ENCODE data around the gene ELL2.

Gene ELL2

GRCh38 chr5:95983509-95983908 lies 21.9 kb upstream of the ELL2 start:
- Histone ChIP-seq H3K27me3 (no peaks in the 10 kb centered on the region), H3K27ac (no peak overlapping the region), H3K4me1 (ENCODE audit: control insufficient read depth in 1 of 2, insufficient read depth in 1 of 2, low read depth in 1 of 2, low read length in 1 of 2) (no peaks in the 10 kb centered on the region), H3K4me3 (ENCODE audit: low read depth in 1 of 2, low read length in 1 of 2) (no peak overlapping the region), H3K36me3 (no peaks in the 10 kb centered on the region), H3K9me3 (no peaks in the 10 kb centered on the region)
- TF ChIP-seq CTCF (IDR thresholded peaks at IDR 0.05): no peak

DNA sequence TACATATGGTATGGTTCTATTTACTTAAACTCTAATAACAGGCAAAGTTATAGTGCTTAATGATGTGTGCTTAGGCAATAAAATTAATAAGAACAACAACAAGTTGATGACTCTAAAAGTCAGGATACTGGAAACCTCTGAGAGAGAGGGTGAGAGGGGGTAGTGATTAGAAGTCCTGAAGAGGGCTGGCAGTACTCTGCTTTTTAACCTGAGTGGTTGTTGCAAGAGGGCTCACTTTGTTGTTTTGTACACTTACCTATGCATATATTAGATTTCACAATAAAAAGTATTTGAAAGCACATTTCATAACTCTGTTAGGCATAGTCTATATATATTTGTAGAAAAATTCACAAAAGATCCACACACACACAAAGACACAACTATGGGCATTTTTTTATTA lies 21.4 kb upstream of the ELL2 start:
- H3K4me1 ChIP-seq (ENCODE audit: control insufficient read depth in 1 of 2, insufficient read depth in 1 of 2, low read depth in 1 of 2, low read length in 1 of 2): no peaks in the 10 kb centered on the region
- TF ChIP-seq CTCF (IDR thresholded peaks at IDR 0.05): no peak
- H3K36me3 ChIP-seq: no peaks in the 10 kb centered on the region
- H3K9me3 ChIP-seq: no peaks in the 10 kb centered on the region
- H3K4me3 ChIP-seq (ENCODE audit: low read depth in 1 of 2, low read length in 1 of 2): no peak overlapping the region
- H3K27me3 ChIP-seq: no peaks in the 10 kb centered on the region
- no peak overlapping the region for H3K27ac ChIP-seq

- H3K27ac ChIP-seq: no peak overlapping the region
- H3K27me3 ChIP-seq: no peaks in the 10 kb centered on the region
- no peaks in the 10 kb centered on the region for H3K36me3 ChIP-seq
- H3K9me3 ChIP-seq: no peaks in the 10 kb centered on the region
- no peak for TF ChIP-seq CTCF (IDR thresholded peaks at IDR 0.05)
- H3K4me1 ChIP-seq (ENCODE audit: control insufficient read depth in 1 of 2, insufficient read depth in 1 of 2, low read depth in 1 of 2, low read length in 1 of 2): no peaks in the 10 kb centered on the region
- H3K4me3 ChIP-seq (ENCODE audit: low read depth in 1 of 2, low read length in 1 of 2): no peak overlapping the region
Measured at GRCh38 chr5:95976606-95977005, 15.0 kb upstream of the ELL2 start.

GRCh38 chr5:95975703-95976102 lies 14.1 kb upstream of the ELL2 start:
- H3K4me1 ChIP-seq (ENCODE audit: control insufficient read depth in 1 of 2, insufficient read depth in 1 of 2, low read depth in 1 of 2, low read length in 1 of 2): peaks cover 0 to 8% of the 10 kb centered on the region in 2 experiments
- no peak overlapping the region for H3K4me3 ChIP-seq (ENCODE audit: low read depth in 1 of 2, low read length in 1 of 2)
- H3K36me3 ChIP-seq: no peaks in the 10 kb centered on the region
- H3K27me3 ChIP-seq: no peaks in the 10 kb centered on the region
- H3K27ac ChIP-seq: no peak overlapping the region
- TF ChIP-seq CTCF (IDR thresholded peaks at IDR 0.05): no peak
- H3K9me3 ChIP-seq: no peaks in the 10 kb centered on the region

- no peak overlapping the region for H3K4me3 ChIP-seq (ENCODE audit: low read depth in 1 of 2, low read length in 1 of 2)
- peaks cover 14 to 22% of the 10 kb centered on the region in 2 experiments for H3K4me1 ChIP-seq (ENCODE audit: control insufficient read depth in 1 of 2, insufficient read depth in 1 of 2, low read depth in 1 of 2, low read length in 1 of 2)
- TF ChIP-seq CTCF (IDR thresholded peaks at IDR 0.05): no peak
- no peaks in the 10 kb centered on the region for H3K36me3 ChIP-seq
- no peaks in the 10 kb centered on the region for H3K9me3 ChIP-seq
- H3K27me3 ChIP-seq: no peaks in the 10 kb centered on the region
- no peak overlapping the region for H3K27ac ChIP-seq
Measured at GRCh38 chr5:95973793-95974325, 12.2 kb upstream of the ELL2 start.

DNA sequence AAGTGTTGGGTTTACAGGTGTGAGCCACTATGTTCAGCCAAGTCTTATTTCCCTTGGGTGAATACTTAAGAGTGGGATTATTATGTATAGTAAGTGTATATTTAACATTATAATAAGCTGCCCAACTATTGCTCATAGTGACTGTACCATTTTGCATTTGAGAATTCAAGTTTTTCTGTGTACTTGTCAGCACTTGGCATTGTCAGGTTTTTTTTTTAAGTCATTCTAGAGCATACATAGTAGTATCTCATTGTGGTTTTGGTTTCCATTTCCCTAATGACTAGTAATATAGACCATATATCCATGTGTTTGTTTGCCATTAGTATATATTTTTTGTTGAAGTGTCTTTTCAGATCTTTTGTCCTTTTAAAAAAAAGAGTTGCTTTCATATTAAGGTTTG lies 10.5 kb upstream of the ELL2 start:
- no peaks in the 10 kb centered on the region for H3K27me3 ChIP-seq
- no peak for TF ChIP-seq CTCF (IDR thresholded peaks at IDR 0.05)
- no peak overlapping the region for H3K4me3 ChIP-seq (ENCODE audit: low read depth in 1 of 2, low read length in 1 of 2)
- H3K9me3 ChIP-seq: no peaks in the 10 kb centered on the region
- peaks cover 14 to 22% of the 10 kb centered on the region in 2 experiments for H3K4me1 ChIP-seq (ENCODE audit: control insufficient read depth in 1 of 2, insufficient read depth in 1 of 2, low read depth in 1 of 2, low read length in 1 of 2)
- no peak overlapping the region for H3K27ac ChIP-seq
- no peaks in the 10 kb centered on the region for H3K36me3 ChIP-seq

Measured in neutrophil (primary cell).